K562 (cell line): Measurements from ENCODE around the gene RPTOR. TPM values are rescaled to one million over a fixed set of nuclear protein-coding genes. Genes with fewer than 3 reads are reported as not detected.
A peak's percentile ranks its signal among the peaks of the same experiment; 100 is the strongest.

Source experiments
- BHLHE40 ChIP-seq: IDR thresholded peaks from 2 replicates; pipeline ENCODE4 v1.6.1; 2011; ENCODE audit warnings: low read length, improper control_type of control experiment
- CEBPG ChIP-seq, 3 experiments: fragments of 200-800 bp in 1 of 3; sonication (Bioruptor generic) in 1 of 3; sonication (generic) in 1 of 3; formaldehyde crosslinking in 1 of 3; IDR thresholded peaks in 2 of 3; conservative IDR thresholded peaks in 1 of 3; 2 replicates each; pipeline versions ENCODE4 v1.6.1 to v1.8.0; 2016 to 2022; ENCODE audit warnings: missing compliant biosample characterization in 2 of 3, missing genetic modification characterization in 2 of 3, mild to moderate bottlenecking in 1 of 3, missing genetic modification reagents in 1 of 3
- FOXK2 ChIP-seq, 2 experiments: fragments of 450-650 bp; IDR thresholded peaks in 1 of 2; conservative IDR thresholded peaks in 1 of 2; 2 replicates each; pipeline ENCODE4 v1.6.1; 2016; ENCODE audit warnings: low read depth in 2 of 2, mild to moderate bottlenecking in 1 of 2
- L3MBTL2 ChIP-seq: fragments of 450-650 bp; IDR thresholded peaks from 2 replicates; pipeline ENCODE4 v1.6.1; 2016; ENCODE audit warnings: mild to moderate bottlenecking, moderate library complexity
- NBN ChIP-seq: fragments of 450-650 bp; IDR thresholded peaks from 2 replicates; pipeline ENCODE4 v1.6.1; 2016; ENCODE audit warnings: low read depth, mild to moderate bottlenecking
- NEUROD1 ChIP-seq: fragments of 150-350 bp; IDR thresholded peaks from 2 replicates; pipeline ENCODE4 v1.6.1; 2014; ENCODE audit warnings: borderline replicate concordance, low read length, low read depth; ENCODE audit not compliant: partially characterized antibody
- PHTF2 ChIP-seq: fragments of 250-450 bp; sonication (Bioruptor Pico); IDR thresholded peaks from 2 replicates; pipeline ENCODE4 v1.5.0; 2021; ENCODE audit warnings: mild to moderate bottlenecking
- STAT5A ChIP-seq: IDR thresholded peaks from 2 replicates; pipeline ENCODE4 v1.6.1; 2012; ENCODE audit warnings: low read length, inconsistent platforms, borderline replicate concordance
- TCF3 ChIP-seq: sonication (generic); formaldehyde crosslinking; IDR thresholded peaks from 2 replicates; pipeline ENCODE4 v1.4.0; 2020; ENCODE audit warnings: mild to moderate bottlenecking, missing genetic modification reagents
- ZKSCAN8 ChIP-seq: fragments of 200-800 bp; sonication (Bioruptor generic); IDR thresholded peaks from 2 replicates; pipeline ENCODE4 v1.6.1; 2016; ENCODE audit warnings: missing genetic modification characterization, missing compliant biosample characterization
- ZNF316 ChIP-seq: fragments of 450-650 bp; IDR thresholded peaks from 2 replicates; pipeline ENCODE4 v1.6.1; 2016
- ZNF707 ChIP-seq: fragments of 250-450 bp; sonication (Bioruptor Pico); conservative IDR thresholded peaks from 2 replicates; pipeline ENCODE4 v1.8.0; 2022; ENCODE audit warnings: inconsistent platforms, mild to moderate bottlenecking, moderate library complexity
- polyA plus RNA-seq, 8 experiments: library from polyadenylated mRNA; depleted of rRNA in 4 of 8; stranded (reverse) in 5 of 8; unstranded in 3 of 8; fragments of >200 nt; fragmentation: Nextera tagmentation in 2 of 8; fragmentation: Illumina TruSeq in 1 of 8; extraction: Ambion mirVana in 2 of 8; extraction: Trizol in 1 of 8; gene quantifications; 2 replicates each; pipeline versions ENCODE4 v1.2.1 to v1.2.3, GENCODE V29; 2011 to 2014; ENCODE audit warnings: inconsistent platforms in 1 of 8, missing spikeins in 1 of 8
- total RNA-seq, 7 experiments: library from RNA; depleted of rRNA in 6 of 7; stranded (reverse); fragments of >200 nt in 6 of 7; fragmentation: Illumina TruSeq in 2 of 7; extraction: Trizol in 2 of 7; gene quantifications; 2 replicates each; pipeline versions ENCODE4 v1.2.1 to v1.2.3, GENCODE V29; 2011 to 2021; ENCODE audit warnings: low replicate concordance in 1 of 7
- TF ChIP-seq, protein P1 (sequence below): fragments of 200-400 bp; formaldehyde crosslinking; IDR thresholded peaks from 2 replicates; pipeline ENCODE4 v1.6.1; 2017; ENCODE audit warnings: mild to moderate bottlenecking, low read depth, low read length, moderate library complexity
- TF ChIP-seq, protein P2 (sequence below), 2 experiments: IDR thresholded peaks; 2 replicates each; pipeline ENCODE4 v1.6.1; 2011; ENCODE audit warnings: borderline replicate concordance in 1 of 2, control low read depth in 1 of 2, low read depth in 1 of 2, low read length in 1 of 2, mild to moderate bottlenecking in 1 of 2, mixed read lengths in 1 of 2, moderate library complexity in 1 of 2; ENCODE audit not compliant: insufficient read depth in 1 of 2, insufficient read length in 1 of 2, poor library complexity in 1 of 2, severe bottlenecking in 1 of 2; ENCODE audit errors: extremely low read depth in 1 of 2
- TF ChIP-seq, protein P3 (sequence below): fragments of 450-650 bp; IDR thresholded peaks from 2 replicates; pipeline ENCODE4 v1.6.1; 2016; ENCODE audit warnings: antibody characterized with exemption
- TF ChIP-seq, protein P4 (sequence below): fragments of 450-650 bp; IDR thresholded peaks from 2 replicates; pipeline ENCODE4 v1.6.1; 2016; ENCODE audit warnings: low read depth, mild to moderate bottlenecking, moderate library complexity
- TF ChIP-seq, protein P5 (sequence below): sonication (generic); formaldehyde crosslinking; IDR thresholded peaks from 2 replicates; pipeline ENCODE4 v1.8.1; 2023; ENCODE audit warnings: mild to moderate bottlenecking, missing genetic modification reagents
- TF ChIP-seq, protein P6 (sequence below): fragments of 250-450 bp; sonication (Bioruptor Pico); IDR thresholded peaks from 2 replicates; pipeline ENCODE4 v1.5.0; 2020; ENCODE audit warnings: mild to moderate bottlenecking

RPTOR gene
- total and polyA plus RNA-seq, 9 of the 15 experiments (the other 6 are each of a cell fraction or from before 2014, with no cell fraction given), result 0.24 to 54.1 (median 10.2) TPM

DNA sequence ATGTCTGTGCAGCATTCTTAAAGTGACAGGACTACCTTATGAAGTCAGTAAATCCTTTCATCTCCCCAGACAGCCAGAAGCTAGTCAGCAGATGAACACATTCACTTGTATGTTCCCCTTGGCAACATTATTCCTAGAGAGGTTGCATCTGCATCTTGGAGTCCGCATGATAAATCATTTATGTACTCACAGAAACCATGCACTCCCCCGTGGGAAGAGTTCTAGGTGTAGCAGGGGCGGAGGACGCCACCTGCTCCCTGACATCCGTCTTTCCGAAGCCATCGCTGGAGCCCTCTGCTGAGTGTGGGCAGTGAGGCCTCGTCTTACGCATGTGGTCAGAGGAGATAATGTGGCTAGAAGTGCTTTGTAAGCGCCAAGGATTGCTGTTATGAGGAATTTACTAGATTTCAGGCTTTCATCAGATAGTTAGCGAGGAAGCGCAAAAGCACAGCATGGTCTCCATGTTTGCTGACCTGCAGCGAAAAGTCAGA lies 144.5 kb downstream of the RPTOR start (continued):
- TF ChIP-seq ZKSCAN8 (peak; percentile 58; the same call in 1 of the 2 replicates), PHTF2 (CRISPR knock-in tag) (no peak), ZNF707 (no peak), ZNF316 (peak; percentile 64; the same call in 1 of the 2 replicates), BHLHE40 (peak; percentile 66), NEUROD1 (peak; percentile 68), STAT5A (peak; percentile 82), CEBPG (CRISPR knock-in tag; IDR thresholded peaks at IDR 0.05) (no peak; the same call in 1 of the 2 replicates), CEBPG (tag; conservative IDR thresholded peaks at IDR 0.05 in 1 of 2, IDR thresholded peaks at IDR 0.05 in 1 of 2) (no peak), L3MBTL2 (peak; percentile 97), FOXK2 (conservative IDR thresholded peaks at IDR 0.05 in 1 of 2, IDR thresholded peaks at IDR 0.05 in 1 of 2; ENCODE audit: low read depth in 2 of 2) (peak; percentile 44 to 56), NBN (peak; percentile 80; the same call in 1 of the 2 replicates), TCF3 (CRISPR knock-in tag) (peak; percentile 98)
- TF ChIP-seq, protein P1, sequence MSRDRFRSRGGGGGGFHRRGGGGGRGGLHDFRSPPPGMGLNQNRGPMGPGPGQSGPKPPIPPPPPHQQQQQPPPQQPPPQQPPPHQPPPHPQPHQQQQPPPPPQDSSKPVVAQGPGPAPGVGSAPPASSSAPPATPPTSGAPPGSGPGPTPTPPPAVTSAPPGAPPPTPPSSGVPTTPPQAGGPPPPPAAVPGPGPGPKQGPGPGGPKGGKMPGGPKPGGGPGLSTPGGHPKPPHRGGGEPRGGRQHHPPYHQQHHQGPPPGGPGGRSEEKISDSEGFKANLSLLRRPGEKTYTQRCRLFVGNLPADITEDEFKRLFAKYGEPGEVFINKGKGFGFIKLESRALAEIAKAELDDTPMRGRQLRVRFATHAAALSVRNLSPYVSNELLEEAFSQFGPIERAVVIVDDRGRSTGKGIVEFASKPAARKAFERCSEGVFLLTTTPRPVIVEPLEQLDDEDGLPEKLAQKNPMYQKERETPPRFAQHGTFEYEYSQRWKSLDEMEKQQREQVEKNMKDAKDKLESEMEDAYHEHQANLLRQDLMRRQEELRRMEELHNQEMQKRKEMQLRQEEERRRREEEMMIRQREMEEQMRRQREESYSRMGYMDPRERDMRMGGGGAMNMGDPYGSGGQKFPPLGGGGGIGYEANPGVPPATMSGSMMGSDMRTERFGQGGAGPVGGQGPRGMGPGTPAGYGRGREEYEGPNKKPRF, result no peak
- TF ChIP-seq, protein P2, sequence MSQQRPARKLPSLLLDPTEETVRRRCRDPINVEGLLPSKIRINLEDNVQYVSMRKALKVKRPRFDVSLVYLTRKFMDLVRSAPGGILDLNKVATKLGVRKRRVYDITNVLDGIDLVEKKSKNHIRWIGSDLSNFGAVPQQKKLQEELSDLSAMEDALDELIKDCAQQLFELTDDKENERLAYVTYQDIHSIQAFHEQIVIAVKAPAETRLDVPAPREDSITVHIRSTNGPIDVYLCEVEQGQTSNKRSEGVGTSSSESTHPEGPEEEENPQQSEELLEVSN (IDR thresholded peaks at IDR 0.05; ENCODE audit: borderline replicate concordance in 1 of 2, extremely low read depth in 1 of 2, insufficient read depth in 1 of 2, insufficient read length in 1 of 2, low read depth in 1 of 2, low read length in 1 of 2, poor library complexity in 1 of 2, severe bottlenecking in 1 of 2), result peak; percentile 64 to 83
- TF ChIP-seq, protein P3, sequence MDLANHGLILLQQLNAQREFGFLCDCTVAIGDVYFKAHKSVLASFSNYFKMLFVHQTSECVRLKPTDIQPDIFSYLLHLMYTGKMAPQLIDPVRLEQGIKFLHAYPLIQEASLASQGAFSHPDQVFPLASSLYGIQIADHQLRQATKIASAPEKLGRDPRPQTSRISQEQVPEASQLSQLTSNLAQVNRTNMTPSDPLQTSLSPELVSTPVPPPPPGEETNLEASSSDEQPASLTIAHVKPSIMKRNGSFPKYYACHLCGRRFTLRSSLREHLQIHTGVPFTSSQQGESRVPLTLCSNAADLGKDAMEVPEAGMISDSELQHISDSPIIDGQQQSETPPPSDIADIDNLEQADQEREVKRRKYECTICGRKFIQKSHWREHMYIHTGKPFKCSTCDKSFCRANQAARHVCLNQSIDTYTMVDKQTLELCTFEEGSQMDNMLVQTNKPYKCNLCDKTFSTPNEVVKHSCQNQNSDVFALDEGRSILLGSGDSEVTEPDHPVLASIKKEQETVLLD, result no peak
- TF ChIP-seq, protein P4, sequence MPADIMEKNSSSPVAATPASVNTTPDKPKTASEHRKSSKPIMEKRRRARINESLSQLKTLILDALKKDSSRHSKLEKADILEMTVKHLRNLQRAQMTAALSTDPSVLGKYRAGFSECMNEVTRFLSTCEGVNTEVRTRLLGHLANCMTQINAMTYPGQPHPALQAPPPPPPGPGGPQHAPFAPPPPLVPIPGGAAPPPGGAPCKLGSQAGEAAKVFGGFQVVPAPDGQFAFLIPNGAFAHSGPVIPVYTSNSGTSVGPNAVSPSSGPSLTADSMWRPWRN, result peak; percentile 77
- TF ChIP-seq, protein P5, sequence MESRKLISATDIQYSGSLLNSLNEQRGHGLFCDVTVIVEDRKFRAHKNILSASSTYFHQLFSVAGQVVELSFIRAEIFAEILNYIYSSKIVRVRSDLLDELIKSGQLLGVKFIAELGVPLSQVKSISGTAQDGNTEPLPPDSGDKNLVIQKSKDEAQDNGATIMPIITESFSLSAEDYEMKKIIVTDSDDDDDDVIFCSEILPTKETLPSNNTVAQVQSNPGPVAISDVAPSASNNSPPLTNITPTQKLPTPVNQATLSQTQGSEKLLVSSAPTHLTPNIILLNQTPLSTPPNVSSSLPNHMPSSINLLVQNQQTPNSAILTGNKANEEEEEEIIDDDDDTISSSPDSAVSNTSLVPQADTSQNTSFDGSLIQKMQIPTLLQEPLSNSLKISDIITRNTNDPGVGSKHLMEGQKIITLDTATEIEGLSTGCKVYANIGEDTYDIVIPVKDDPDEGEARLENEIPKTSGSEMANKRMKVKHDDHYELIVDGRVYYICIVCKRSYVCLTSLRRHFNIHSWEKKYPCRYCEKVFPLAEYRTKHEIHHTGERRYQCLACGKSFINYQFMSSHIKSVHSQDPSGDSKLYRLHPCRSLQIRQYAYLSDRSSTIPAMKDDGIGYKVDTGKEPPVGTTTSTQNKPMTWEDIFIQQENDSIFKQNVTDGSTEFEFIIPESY (CRISPR knock-in tag), result peak; percentile 51; the same call in 1 of the 2 replicates
- TF ChIP-seq, protein P6, sequence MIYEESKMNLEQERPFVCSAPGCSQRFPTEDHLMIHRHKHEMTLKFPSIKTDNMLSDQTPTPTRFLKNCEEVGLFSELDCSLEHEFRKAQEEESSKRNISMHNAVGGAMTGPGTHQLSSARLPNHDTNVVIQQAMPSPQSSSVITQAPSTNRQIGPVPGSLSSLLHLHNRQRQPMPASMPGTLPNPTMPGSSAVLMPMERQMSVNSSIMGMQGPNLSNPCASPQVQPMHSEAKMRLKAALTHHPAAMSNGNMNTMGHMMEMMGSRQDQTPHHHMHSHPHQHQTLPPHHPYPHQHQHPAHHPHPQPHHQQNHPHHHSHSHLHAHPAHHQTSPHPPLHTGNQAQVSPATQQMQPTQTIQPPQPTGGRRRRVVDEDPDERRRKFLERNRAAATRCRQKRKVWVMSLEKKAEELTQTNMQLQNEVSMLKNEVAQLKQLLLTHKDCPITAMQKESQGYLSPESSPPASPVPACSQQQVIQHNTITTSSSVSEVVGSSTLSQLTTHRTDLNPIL (CRISPR knock-in tag), result no peak
